GM11168 (cell line): ENCODE results near the gene EPHB6.

Experiments
- in situ Hi-C: fragments of 300-500 bp; cut with MboI; formaldehyde crosslinking; loops from one replicate; pipeline ENCODE4 v1.12.0; 2022; ENCODE audit warnings: low sequenced_read_pairs; ENCODE audit not compliant: unreplicated experiment

The EPHB6 gene

DNA sequence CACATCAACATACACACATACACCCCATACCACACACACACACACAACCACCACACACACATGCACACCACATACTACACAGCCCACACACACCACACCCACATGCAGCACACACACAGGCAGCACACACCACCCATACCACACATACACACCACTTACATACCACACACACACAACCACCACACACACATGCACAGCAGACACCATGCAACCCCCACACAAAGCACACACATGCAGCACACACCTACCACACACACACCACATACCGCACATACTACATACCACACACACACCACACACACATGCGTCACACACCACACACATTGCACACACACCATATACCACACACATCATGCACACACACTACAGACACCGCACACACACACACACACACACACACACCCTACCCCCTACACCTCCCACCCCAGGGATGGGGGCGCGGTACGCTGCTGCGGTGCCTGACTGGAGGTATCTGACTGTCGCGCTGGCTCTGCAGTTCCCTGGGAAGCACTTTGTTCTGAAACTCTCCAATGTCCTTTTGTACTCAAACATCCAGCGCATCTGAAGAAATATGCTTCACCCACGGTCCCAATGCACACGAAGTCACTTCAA, 36.1 kb downstream of the EPHB6 start:
- in situ Hi-C loops = no loop called here

GRCh38 chr7:142891490-142892082, 36.7 kb downstream of the EPHB6 start:
- in situ Hi-C loops = no loop called here

GRCh38 chr7:142892951-142893350, 38.1 kb downstream of the EPHB6 start:
- in situ Hi-C loops = no loop called here

DNA sequence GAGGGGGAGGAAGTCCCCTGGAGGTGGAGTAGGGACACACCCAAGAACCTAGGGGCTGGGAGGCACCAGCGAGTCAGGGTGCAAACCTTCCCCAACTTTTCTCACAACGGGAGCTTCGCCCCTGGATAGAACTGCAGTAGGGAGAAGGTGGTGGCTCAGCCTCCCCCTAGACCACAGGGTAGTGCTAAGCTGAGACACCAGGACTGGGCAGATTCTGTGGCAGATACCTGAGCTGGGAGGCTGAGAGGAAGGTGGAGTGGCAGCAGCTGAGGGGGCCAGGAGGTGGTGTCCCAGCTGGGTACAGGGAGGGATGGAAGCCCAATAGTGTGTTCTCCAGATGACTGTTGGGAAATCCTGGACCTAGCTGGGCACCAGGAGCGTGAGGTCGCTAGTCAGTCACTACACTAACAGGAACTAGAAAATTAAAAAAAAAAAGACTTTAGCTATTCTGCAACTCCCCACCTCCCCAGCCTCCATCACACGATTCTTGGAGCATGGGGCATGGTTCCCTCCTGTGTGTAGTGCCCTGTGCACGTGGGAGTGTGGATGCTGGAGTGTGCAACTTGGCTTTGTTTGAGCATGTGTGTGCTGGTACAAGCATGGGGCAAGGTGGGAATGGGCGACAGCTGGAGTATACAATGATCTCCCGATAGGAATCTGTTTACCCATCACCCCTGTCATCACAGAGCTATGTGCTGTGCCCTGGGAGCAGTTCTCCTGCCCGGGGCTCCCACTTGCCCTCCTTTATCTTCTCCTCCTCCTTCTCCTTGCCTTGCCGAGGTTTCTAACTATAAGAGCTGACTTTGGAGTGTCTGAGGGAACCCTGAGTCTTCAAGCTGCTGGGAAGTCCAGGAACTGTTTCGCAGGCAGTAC, 39.5 kb downstream of the EPHB6 start:
- in situ Hi-C loops = no loop called here

DNA sequence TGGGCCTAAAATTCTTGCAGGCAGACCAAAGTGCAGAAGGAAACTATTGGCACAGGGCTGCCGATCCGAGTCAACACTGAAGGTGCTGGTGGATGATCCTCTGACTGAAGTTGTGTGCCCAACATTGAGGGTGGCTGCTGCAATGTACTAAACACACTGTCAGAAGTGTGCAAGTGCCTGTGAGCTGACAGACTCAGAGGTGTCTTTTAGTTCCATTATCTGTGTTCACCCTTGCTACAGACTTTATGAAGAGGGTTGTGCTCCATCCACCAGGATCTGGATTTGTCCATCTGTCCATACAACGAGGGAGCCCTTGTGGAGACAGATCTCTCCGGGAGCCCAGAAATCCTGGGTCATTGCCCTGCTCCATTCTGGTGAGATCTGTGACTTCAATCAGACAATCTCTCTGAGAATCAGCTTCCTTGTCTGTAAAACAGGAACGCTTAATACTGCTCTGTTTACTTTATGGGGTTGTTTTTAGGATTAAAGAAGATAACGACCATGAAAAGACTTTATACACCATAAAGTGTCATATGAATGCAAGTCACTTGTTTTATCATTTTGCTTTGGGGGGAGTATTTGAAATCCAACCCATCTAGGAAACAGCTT, 40.2 kb downstream of the EPHB6 start:
- in situ Hi-C loops = no loop called here

GRCh38 chr7:142896151-142896550, 41.3 kb downstream of the EPHB6 start:
- in situ Hi-C loops = no loop called here

- in situ Hi-C loops = no loop called here
Measured at GRCh38 chr7:142896741-142897379, 42.0 kb downstream of the EPHB6 start.

DNA sequence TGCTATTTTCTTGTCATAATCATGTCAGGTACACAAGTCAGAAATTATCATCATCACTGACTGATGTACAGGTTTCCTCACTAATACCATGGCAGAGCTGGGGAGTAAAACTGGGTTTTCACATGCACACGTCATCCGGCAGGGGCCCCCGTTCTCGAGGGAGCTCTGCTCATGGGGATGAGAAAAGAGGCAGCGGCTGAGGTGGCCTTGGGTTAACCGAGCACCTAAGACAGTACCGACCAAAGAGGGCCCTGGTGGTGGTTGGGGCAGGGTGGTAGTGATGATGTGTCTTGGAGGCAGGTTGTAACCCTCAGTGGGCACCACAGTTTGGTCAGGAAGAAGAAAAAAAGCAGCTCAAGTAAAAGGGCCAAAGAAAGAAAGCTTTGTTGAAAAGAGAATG, 42.8 kb downstream of the EPHB6 start:
- in situ Hi-C loops = no loop called here

GRCh38 chr7:142898377-142899170, 43.7 kb downstream of the EPHB6 start:
- in situ Hi-C loops = no loop called here

DNA sequence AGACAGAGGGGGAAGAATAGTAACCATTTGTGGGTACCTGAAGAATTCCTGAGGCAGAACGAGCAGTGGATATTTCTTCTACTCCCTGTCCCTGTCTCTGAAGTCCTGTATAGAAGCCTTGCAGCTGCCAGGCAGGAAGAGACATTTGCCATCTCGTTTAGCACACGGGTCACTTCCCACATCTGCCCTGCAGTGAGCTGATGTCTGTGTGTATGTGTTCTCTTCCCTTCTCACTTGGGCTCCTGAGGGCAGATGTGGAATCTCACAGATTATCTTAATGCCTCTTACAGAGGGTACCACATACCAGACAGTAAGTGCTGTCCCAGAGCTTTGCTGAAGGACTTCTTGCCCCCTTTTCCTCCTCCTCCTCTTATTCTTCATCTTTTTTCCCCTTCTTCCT, 44.8 kb downstream of the EPHB6 start:
- in situ Hi-C loops = no loop called here

DNA sequence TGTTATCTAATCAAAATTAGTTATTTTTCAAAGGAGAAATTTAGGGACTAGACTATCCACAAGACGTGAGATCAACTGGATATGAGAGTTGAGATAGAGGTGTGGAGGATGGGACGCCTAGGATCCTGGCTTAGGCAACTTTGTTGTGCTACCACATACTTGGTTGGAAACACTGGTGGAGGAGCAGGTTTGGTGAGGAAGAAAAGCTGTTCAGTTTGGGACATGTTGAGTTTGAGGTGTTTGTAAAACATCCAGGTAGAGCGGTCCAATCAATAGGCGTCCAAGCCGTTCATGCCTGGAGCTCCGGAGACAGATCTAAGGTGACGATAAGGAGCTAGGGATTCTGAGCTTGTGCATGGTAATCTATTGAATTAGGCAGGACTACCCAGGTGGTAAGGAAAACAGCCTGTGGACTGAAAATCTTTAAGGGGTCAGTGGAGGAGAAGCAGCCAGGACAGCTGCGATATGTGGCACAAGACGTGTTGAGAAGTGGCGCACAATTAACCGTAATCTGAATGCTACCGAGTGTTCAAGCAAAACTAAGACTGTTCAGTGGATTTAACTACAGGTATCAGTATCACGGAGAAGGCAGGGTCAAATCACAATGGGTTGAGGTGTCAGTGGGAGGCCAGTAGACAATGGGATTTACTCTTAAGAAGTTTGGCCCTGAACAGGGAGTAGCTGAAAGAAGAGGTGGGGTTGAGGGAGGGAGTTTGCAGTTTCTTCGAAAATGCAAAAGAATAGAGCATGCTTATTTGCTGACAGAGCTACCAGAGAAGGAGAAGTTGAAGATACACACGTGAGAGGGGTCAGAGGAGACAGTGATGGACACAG, 46.8 kb downstream of the EPHB6 start:
- in situ Hi-C loops = no loop called here

DNA sequence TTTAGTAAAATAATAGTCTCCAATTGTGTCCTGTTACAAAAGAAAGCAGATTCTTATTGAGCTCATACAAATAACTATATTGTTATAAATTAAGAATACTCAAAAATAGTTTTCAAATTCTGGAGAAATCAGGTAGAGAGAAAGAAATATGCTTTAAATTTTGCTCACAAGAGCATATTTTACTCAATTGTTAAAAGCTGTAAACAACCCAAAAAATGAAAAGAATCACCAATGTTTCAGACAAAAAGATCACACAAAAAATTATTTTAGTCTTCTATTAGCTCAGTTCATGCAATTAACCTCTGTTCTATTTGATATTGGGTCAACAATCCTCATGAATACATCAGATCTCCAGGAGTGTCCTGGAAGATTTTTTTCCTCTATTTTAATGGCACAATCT, 49.3 kb downstream of the EPHB6 start:
- in situ Hi-C loops = no loop called here

- in situ Hi-C loops = no loop called here
Measured at GRCh38 chr7:142905759-142906158, 50.9 kb downstream of the EPHB6 start.

DNA sequence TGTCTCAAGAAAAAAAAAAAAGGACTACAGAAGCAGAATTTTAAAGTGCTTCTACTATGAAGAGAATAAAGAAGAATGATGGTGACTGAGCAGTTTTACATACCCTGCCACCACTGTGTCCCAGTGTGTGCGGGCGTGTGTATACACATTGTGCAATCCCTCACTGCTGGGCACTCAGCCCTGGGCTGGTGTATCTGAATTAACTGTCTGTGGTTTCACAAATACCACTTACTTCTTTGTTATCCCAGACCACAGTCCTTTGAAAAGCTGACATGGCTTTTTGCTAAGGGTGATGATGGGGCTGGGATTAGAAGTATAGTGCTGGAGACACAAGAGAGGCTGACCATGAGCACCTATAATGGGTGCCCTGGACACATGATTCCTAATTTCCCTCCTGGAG, 51.8 kb downstream of the EPHB6 start:
- in situ Hi-C loops = no loop called here

DNA sequence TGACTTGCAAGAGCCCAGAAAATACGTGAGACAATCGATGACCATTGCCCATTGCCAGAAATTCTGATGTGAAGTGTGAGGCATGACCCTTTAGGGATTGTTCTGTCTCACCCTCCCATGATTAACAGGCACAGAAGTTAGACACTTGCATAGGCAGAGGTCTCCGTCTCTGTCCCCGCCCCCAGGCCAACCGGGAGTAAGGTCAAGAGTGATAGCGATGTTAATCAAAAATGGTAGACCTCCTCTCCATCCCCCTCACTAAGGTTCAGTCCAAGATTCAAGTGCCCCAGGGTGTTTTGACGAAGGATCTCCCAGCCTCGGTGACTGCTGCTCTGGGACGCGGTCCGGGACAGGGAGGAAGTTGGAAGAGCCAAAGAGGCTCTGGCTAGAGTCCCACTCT, 53.4 kb downstream of the EPHB6 start:
- in situ Hi-C loops = no loop called here

- in situ Hi-C loops = no loop called here
Measured at GRCh38 chr7:142908921-142909890, 54.3 kb downstream of the EPHB6 start.

- in situ Hi-C loops = no loop called here
Measured at GRCh38 chr7:142910031-142910433, 55.2 kb downstream of the EPHB6 start.

GRCh38 chr7:142910481-142910880, 55.6 kb downstream of the EPHB6 start:
- in situ Hi-C loops = no loop called here
